HFF-Myc (cell line): ENCODE data around the gene CCNY.
"Not testable (repeated sequence)": the region's sequence is repeated elsewhere in the genome, so short reads cannot be mapped to it uniquely, and the experiment has no call there.

ENCODE experiments used
- DNase-seq: peaks from one replicate; pipeline ENCODE4 v3.0.0-alpha.2; 2011; ENCODE audit warnings: low read depth; ENCODE audit errors: extremely low read depth
- H3K4me3 ChIP-seq: replicated peaks from 2 replicates; pipeline ENCODE4 v1.5.1; 2011; ENCODE audit warnings: low read depth, mild to moderate bottlenecking, control low read depth, low read length
- TF ChIP-seq, protein P1 (sequence below): IDR thresholded peaks from 2 replicates; pipeline ENCODE4 v1.5.1; 2012; ENCODE audit warnings: mild to moderate bottlenecking, low read depth, low read length, control low read depth; ENCODE audit errors: missing control alignments

Gene CCNY

DNA sequence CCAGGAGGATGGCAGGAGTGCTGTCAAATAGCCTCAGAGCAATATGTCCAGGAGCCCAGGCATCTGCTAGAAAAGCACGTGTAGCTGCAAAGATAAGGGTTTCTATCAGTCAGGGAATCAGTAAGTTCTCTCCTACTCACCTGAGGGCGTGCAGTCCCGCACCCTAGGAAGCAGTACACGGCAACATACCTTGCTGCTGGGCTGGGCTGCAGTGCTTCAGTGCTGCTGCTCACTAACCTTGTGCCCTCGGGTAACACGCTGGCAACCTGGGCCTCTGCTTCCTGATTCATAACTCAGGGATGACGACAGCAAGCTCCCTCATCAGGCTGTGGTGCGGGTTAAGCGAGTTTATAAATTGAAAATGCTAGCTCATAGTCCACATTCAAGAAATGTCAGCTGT, 29.5 kb upstream of the CCNY start:
- no peak for DNase-seq
- H3K4me3 ChIP-seq = no peak overlapping the region
- TF ChIP-seq, protein P1, sequence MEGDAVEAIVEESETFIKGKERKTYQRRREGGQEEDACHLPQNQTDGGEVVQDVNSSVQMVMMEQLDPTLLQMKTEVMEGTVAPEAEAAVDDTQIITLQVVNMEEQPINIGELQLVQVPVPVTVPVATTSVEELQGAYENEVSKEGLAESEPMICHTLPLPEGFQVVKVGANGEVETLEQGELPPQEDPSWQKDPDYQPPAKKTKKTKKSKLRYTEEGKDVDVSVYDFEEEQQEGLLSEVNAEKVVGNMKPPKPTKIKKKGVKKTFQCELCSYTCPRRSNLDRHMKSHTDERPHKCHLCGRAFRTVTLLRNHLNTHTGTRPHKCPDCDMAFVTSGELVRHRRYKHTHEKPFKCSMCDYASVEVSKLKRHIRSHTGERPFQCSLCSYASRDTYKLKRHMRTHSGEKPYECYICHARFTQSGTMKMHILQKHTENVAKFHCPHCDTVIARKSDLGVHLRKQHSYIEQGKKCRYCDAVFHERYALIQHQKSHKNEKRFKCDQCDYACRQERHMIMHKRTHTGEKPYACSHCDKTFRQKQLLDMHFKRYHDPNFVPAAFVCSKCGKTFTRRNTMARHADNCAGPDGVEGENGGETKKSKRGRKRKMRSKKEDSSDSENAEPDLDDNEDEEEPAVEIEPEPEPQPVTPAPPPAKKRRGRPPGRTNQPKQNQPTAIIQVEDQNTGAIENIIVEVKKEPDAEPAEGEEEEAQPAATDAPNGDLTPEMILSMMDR = no peak

DNA sequence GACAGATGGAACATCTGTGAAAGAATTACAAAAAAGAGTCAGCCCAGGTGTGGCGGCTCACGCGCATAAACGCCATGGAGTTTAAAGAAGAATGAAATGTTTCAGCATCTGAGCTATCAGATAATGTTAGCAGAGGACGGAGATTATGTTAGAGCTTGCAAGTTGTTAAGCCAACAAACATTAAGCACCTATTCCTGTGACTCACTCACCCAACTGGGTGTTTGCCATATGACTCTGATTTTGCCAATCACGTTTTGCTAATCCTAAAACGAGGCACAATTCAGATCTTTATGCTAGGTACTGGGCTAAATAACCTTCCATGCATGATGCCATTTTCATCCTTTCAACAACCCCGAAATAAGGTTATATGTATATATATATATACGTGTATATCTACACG, 29.0 kb upstream of the CCNY start:
- TF ChIP-seq, protein P1 = no peak
- no peak overlapping the region for H3K4me3 ChIP-seq
- DNase-seq = no peak

DNA sequence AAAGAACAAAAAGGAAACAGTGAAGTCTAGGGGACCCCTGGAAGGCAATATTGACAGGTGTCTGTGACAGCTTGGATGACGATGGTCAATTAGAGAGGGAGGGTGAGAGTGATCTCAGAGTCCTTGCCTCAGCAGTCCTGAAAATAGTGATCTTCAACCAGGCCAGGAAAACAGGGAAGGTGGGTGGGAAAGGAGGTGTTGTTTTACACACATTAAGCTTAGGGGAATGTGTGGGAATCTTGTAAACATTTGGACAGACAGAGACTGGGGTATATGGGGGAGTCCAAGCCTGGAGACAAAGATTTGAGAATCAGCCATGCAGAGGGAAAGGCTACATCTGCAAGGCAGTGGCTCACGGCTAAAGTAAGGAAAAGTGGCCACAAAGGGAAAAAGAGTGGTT, 27.5 kb upstream of the CCNY start:
- DNase-seq = no peak
- TF ChIP-seq, protein P1 = no peak
- H3K4me3 ChIP-seq = no peak overlapping the region

DNA sequence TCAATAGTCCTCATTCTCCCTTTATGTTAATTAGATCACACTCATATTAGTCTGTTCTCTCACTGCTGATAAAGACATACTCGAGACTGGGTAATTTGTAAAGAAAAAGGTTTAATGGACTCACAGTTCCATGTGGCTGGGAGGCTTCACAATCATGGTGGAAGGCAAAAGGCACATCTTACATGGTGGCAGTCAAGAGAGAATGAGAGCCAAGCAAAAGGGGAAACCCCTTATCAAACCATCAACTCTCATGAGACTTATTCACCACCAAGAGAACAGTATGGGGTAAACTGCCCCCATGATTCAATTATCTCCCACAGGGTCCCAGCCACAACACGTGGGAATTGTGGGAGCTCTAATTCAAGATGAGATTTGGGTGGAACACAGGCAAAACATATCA, 22.2 kb upstream of the CCNY start:
- not testable (repeated sequence) for DNase-seq, H3K4me3 ChIP-seq

DNA sequence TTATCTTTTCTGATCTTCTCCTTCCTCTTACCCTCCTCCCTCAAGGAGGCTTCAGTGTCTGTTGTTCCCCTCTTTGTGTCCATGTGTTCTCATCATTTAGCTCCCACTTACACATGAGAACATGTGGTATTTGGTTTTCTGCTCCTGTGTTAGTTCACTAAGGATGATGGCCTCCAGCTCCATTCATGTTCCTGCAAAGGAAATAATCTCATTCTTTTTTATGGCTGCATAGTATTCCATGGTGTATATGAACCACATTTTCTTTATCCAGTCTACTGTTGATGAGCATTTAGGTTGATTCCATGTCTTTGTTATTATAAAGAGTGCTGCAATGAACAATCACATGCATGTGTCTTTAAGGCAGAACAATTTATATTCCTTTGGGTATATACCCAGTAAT, 21.1 kb upstream of the CCNY start:
- H3K4me3 ChIP-seq, DNase-seq: not testable (repeated sequence)

DNA sequence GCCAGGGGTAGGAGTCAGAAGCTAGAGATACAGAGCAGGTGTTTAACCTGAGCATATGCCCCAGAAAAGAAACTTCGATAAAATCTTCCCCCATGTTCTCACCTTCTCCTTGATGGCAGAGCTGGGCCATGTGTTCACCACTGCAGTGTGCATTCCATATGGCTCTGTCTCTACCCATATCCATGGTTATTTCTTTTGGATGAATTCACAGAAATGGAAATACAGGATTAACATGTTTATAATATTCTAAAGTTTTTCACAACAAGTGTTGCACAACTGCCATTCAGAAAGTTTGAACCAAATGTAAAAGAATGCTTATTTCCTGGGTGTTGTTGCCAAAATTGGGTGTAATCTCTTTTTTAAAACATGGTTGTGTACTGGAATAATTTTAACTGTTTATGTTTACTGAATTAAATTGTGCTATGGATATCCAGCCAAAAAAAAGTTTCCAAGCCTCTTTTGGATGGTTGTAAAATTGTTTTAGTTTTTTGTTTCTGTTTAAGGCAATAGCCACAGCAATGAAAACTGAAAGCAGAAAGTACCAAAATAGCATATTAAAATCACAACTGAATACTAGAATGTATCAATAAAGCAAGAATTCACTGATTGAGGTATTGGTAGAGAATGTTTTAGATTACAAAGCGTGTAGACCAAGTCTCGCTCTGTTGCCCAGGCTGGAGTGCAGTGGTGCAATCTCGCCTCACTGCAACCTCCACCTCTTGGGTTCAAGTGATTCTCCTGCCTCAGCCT, 19.9 kb upstream of the CCNY start:
- H3K4me3 ChIP-seq = no peak overlapping the region
- TF ChIP-seq, protein P1 = no peak

DNA sequence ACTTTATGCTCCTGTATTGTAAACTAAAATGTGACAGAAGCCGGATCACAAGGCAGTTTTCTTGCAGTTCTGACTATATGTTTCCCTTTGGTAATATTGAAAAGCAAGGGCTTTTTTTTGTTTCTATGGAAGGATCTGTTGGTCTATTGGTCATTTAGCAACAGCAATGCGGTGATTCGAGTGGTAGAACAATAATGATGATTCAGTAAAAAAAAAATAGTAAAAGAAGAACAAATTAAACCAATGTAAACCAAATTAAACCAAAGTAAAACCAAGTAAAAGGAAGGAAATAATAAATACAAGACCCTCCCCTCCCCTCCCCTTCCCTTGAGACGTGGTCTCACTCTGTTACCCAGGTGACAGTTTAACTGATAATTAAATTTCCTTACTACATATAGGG, 17.8 kb upstream of the CCNY start:
- no peak overlapping the region for H3K4me3 ChIP-seq
- TF ChIP-seq, protein P1 = no peak
- DNase-seq = no peak

More for the DNA sequence above, 19.9 kb upstream of the CCNY start:
- no peak for DNase-seq

DNA sequence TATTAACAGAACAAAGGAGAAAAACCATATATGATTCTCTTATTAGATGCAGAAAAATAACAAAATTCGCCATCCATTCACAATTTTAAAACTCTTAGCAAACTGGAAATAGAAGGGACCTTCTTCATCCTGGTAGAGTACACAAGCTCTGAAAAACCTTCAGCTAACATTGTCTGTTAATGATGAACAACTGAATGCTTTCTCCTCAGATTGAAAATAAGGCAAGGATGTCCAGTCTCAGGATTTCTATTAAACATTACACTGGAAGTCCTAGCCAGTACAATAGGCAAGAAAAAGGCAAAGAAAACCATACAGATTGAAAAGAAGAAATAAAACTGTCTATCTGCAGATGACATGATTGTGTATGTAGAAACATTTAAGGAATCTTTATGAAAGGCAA, 16.0 kb upstream of the CCNY start:
- TF ChIP-seq, protein P1 = no peak
- DNase-seq = no peak
- no peak overlapping the region for H3K4me3 ChIP-seq
